Stimulated activated CD8-positive, alpha-beta memory T cell treated with anti-CD3 and anti-CD28 coated beads, Interleukin-12 subunit alpha, Interleukin-12 subunit beta, amount 100 ng/mL, for 1 hour (primary cell): Measurements from ENCODE around the gene ZNF507.
"Not testable (repeated sequence)": the region's sequence is repeated elsewhere in the genome, so short reads cannot be mapped to it uniquely, and the experiment has no call there.

Experiments
- DNase-seq: peaks from one replicate; pipeline ENCODE4 v3.0.0-alpha.2; 2020; ENCODE audit warnings: low read depth

ZNF507 gene

DNA sequence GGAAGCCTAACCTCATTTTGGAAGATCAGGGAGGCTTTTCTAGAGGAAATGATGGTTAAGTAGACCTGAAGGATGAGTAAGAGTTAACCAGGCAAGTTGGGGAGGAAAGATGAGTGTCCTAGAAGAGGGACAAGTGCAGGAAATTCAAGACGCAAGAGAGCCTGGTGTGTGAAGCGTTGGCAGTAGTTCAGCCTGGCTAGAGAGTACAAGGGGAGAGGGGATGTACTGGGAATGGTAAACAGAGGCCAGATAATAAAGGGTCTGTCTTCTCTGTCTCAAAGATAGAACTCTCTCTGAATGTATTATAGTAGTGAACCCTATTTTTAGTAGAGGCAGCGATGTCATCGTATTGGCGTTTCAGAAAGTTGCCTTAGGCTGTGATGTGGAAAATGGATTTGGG is 69.8 kb downstream of the ZNF507 start:
- DNase-seq: no peak

DNA sequence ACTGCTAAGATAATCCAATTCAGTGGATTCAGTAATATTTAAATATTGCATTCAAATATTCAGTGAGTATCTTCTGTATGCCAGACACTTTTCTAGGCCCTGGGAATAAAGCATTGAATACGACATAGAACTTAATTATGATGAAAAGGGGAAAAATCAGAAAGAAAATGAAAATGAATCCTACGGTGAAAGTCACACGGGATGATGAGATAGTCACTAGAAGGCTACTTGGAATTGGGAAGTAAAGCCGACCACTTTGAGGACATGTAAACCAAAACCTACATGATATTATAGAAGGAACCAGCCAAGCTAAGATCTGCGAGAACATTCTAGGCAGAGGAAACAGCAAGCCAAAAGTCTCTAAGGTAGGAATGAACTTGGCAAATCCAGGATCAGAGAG is 70.3 kb downstream of the ZNF507 start:
- no peak for DNase-seq

DNA sequence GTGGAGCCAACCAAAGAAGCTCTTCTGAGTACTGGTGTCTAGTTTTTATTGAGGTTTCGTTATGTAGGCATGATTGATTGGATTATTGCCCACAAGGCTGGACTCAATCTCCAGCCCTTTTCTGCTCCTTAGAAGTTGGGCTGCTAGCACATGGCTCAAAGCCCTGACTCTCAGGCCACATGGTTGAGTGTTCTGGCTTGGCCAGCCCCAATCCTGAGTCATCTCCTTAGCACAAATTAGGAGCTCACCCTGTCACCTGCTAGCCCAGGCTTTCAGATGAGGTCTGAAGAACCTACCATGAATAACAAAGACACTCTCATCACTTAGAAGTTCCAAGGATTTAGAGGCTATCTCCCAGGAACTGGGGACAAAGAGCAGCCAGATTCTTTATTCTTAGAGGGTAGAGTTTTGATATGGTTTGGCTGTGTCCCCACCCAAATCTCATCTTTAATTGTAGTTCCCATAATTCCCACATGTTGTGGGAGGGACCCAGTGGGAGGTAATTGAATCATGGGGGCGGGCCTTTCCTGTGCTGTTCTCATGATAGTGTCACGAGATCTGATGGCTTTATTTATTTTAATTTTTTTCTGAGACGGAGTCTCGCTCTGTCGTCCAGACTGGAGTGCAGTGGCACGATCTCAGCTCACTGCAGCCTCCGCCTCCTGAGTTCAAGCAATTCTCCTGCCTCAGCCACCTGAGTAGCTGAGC is 71.5 kb downstream of the ZNF507 start:
- no peak for DNase-seq

DNA sequence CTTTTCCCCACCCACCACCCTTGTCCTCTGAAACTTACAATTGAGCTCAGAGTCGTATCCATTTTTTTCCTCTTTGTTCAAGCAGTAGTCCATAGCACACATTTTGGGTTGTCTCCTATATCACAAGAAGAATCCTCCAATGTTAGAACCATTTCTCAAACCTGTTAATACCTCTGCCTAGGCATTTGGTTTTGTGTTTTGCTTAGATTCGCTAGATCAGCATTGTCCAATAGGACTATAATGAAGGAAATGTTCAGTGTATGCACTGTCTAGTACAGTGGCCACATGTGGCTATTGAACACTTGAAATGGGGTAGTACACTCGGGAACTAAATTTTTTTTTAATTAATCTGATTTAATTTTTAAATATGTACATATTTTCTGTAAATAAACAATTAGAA is 72.7 kb downstream of the ZNF507 start:
- no peak for DNase-seq

DNA sequence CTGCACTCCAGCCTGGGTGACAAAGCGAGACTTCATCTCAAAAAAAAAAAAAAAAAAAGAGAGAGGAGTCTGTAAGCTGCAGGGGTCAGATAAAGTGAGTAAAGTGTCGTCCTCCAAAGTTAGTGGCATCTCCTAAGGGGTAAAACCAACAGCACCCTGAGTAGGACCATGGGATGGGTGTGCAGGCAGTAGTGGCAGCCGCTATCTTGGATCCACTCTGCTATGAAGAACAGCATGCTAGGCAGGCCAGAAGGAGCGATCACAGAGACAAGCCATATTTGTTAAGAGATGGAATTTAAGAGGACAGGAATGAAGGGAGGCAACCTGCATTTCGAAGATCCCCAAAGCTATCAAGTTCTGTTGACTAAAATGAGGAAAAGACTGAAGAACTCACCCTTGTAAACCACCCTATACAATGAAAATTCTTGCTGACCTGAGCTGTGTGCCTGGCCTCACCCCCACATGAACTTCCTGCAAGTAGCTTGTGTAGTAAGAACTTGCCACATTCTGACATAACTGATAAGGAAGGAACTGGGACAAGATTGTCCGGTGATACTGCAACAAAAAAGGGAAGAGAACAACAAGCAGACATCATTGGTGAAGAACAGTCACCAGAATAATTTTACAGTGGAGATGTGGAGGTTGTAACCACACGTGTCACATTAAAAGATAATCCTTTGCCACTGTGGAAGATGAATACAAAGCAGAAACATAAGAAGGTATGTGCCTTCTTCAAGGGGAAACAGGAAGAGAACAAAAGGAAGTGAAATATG is 76.4 kb downstream of the ZNF507 start:
- DNase-seq: no peak

DNA sequence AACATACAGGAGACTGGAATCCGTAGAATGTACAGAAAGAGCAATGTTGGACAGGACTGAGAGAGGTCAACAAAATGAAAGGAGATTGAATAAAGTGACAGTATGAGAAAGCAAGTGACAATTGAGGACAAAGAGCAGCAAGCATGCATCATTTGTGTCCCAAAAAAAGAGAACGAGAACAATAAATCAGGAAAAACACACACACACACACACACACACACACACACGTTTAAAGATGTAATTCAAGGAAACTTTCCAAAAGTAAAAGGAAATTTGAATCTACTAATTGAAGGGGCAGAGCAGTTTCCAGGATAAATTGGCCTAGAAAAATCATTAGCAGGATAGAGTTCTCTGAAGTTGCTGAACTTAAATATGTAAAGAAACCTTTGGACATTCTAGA is 77.0 kb downstream of the ZNF507 start:
- DNase-seq: no peak

DNA sequence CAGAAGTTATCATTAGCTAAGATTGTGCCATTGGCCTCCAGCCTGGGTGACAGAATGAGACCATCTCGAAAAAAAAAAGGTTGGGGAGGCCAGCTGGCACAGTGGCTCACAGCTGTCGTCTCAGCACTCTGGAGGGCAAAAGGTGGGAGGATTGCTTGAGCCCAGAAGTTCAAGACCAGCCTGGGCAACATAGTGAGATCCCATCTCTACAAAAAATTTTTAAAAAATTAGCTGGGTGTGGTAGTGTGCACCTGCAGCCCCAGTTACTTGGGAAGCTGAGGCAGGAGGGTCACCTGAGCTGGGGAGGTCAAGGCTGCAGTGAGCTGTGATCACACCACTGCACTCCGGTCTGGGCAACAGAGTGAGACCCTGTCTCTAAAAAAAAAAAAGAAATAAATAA is 78.5 kb downstream of the ZNF507 start:
- DNase-seq: not testable (repeated sequence)

DNA sequence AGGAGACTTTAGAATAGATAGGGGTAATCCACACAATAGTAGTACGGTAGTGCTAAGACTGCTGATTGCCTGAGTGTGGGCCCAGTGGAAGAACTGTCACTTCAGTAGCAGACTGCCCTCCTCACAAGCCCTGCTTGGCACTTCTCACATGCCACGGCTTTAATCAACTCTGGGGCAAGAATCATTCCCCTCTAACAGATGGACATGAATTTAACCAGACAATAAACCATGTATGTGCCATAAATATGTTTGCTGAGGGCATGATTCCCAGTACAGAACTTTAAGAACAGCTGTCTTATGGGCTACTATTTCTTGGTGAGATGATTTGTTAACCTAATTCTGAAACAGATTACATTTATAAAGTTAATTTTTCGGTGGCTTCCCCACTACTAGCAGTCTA is 82.1 kb downstream of the ZNF507 start:
- DNase-seq: no peak

DNA sequence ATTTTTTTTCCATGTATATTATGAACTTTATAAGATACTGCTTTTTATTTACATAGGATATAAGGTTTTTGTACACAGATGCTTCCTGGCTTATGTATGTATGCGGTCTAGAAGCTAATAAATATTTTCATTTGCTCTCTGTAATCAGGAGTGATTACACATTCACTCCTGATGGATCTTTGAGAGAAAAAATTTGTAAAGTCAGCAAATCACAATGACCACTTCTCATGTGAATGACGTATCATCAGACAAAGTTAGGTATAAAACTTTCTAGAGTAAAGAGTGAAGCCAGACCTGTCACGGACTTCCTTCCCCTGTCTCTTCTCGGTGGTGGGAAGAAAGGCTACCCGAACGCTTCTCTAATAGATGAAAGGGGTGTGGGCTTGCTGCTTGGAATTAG is 91.3 kb downstream of the ZNF507 start:
- no peak for DNase-seq

DNA sequence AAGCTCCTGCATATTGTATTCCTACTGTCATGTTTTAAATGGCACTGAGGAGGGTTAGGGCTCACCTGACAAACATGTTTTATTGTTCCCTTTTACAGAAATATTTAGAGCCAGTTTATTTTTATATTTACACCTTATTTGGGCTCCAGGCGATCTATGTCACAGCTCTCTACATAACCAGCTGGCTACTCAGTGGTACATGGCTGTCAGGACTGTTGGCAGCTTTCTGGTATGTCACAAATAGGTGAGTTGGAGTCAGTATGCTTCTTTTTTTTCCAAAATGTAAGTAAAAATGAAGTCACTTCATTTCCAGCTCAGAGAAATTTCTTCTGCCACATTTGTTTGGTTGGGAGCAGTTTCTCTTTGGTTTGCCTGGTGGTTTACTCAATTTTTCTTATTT is 91.7 kb downstream of the ZNF507 start:
- no peak for DNase-seq
